ENCODE data around the gene SLC16A10.
A peak's percentile ranks its signal among the peaks of the same experiment; 100 is the strongest.
"Not testable (repeated sequence)": the region's sequence is repeated elsewhere in the genome, so short reads cannot be mapped to it uniquely, and the experiment has no call there.

SLC16A10 gene

GRCh38 chr6:111070105-111071005 lies 16.9 kb upstream of the SLC16A10 start:
- H3K9me3 Mint-ChIP-seq = no peaks in the 10 kb centered on the region
- no peak overlapping the region for H3K4me3 Mint-ChIP-seq
- no peak overlapping the region for H3K27ac Mint-ChIP-seq
- ATAC-seq (replicated peaks) = no peak
- peaks cover 8 to 29% of the 10 kb centered on the region in 2 donors for H3K27me3 Mint-ChIP-seq
- peaks cover 0 to 3% of the 10 kb centered on the region in 2 donors for H3K36me3 Mint-ChIP-seq
- H3K4me1 Mint-ChIP-seq = peaks cover 0 to 6% of the 10 kb centered on the region in 2 donors
- no peak for DNase-seq

- Mint-ChIP-seq H3K4me1 (no peaks in the 10 kb centered on the region), H3K27me3 (peaks cover 0 to 18% of the 10 kb centered on the region in 2 donors), H3K27ac (no peak overlapping the region), H3K36me3 (no peaks in the 10 kb centered on the region), H3K9me3 (no peaks in the 10 kb centered on the region), H3K4me3 (no peak overlapping the region)
- no peak for ATAC-seq (replicated peaks)
- DNase-seq = no peak
Observed at GRCh38 chr6:111072801-111073360, 14.4 kb upstream of the SLC16A10 start.

- Mint-ChIP-seq H3K4me1 (no peaks in the 10 kb centered on the region), H3K27ac (no peak overlapping the region), H3K4me3 (no peak overlapping the region), H3K9me3 (no peaks in the 10 kb centered on the region), H3K27me3 (peaks cover 0 to 13% of the 10 kb centered on the region in 2 donors), H3K36me3 (no peaks in the 10 kb centered on the region)
- DNase-seq (no peak), ATAC-seq (replicated peaks) (no peak)
Observed at GRCh38 chr6:111074311-111074710, 13.0 kb upstream of the SLC16A10 start.

GRCh38 chr6:111076024-111076695 lies 11.1 kb upstream of the SLC16A10 start:
- Mint-ChIP-seq H3K9me3 (no peaks in the 10 kb centered on the region), H3K27me3 (peaks cover 0 to 13% of the 10 kb centered on the region in 2 donors), H3K4me1 (no peaks in the 10 kb centered on the region), H3K36me3 (no peaks in the 10 kb centered on the region), H3K4me3 (no peak overlapping the region), H3K27ac (no peak overlapping the region)
- DNase-seq = no peak
- peak in 1 of 2 donors; percentile 42 for ATAC-seq (replicated peaks)

- Mint-ChIP-seq H3K9me3 (no peaks in the 10 kb centered on the region), H3K4me1 (no peaks in the 10 kb centered on the region), H3K27me3 (peaks cover 9 to 12% of the 10 kb centered on the region in 2 donors), H3K4me3 (no peak overlapping the region), H3K36me3 (no peaks in the 10 kb centered on the region), H3K27ac (no peak overlapping the region)
- no peak for ATAC-seq (replicated peaks)
- no peak for DNase-seq
Observed at GRCh38 chr6:111080698-111081097, 6.6 kb upstream of the SLC16A10 start.

GRCh38 chr6:111086685-111087084 lies 618 bp upstream of the SLC16A10 start:
- H3K9me3 Mint-ChIP-seq = no peaks in the 10 kb centered on the region
- H3K27me3 Mint-ChIP-seq = peaks cover 23 to 40% of the 10 kb centered on the region in 2 donors
- DNase-seq (no peak), ATAC-seq (replicated peaks) (no peak)
- no peak overlapping the region for H3K27ac Mint-ChIP-seq
- peak overlapping the region; percentile 79 to 84 for H3K4me3 Mint-ChIP-seq
- peaks cover 17 to 35% of the 10 kb centered on the region in 2 donors for H3K4me1 Mint-ChIP-seq
- no peaks in the 10 kb centered on the region for H3K36me3 Mint-ChIP-seq

- DNase-seq (peak; percentile 2), ATAC-seq (replicated peaks) (peak; percentile 33 to 35)
- H3K36me3 Mint-ChIP-seq = no peaks in the 10 kb centered on the region
- H3K4me1 Mint-ChIP-seq = peaks cover 17 to 35% of the 10 kb centered on the region in 2 donors
- H3K27me3 Mint-ChIP-seq = peaks cover 22 to 40% of the 10 kb centered on the region in 2 donors
- peak overlapping the region; percentile 85 to 86 for H3K4me3 Mint-ChIP-seq
- no peaks in the 10 kb centered on the region for H3K9me3 Mint-ChIP-seq
- peak overlapping the region; percentile 72 for H3K27ac Mint-ChIP-seq
Observed at GRCh38 chr6:111087871-111088667, 766 bp downstream of the SLC16A10 start.

- H3K36me3 Mint-ChIP-seq = no peaks in the 10 kb centered on the region
- H3K27me3 Mint-ChIP-seq = peaks cover 18 to 35% of the 10 kb centered on the region in 2 donors
- H3K27ac Mint-ChIP-seq = no peak overlapping the region
- peak overlapping the region; percentile 85 to 86 for H3K4me3 Mint-ChIP-seq
- DNase-seq (no peak), ATAC-seq (replicated peaks) (no peak)
- H3K9me3 Mint-ChIP-seq = no peaks in the 10 kb centered on the region
- H3K4me1 Mint-ChIP-seq = peaks cover 17 to 35% of the 10 kb centered on the region in 2 donors
Observed at GRCh38 chr6:111088668-111089003, 1.3 kb downstream of the SLC16A10 start.

GRCh38 chr6:111090766-111091165 lies 3.5 kb downstream of the SLC16A10 start:
- Mint-ChIP-seq H3K4me1 (peaks cover 17 to 35% of the 10 kb centered on the region in 2 donors), H3K4me3 (no peak overlapping the region), H3K9me3 (peaks cover 2 to 4% of the 10 kb centered on the region in 2 donors), H3K36me3 (no peaks in the 10 kb centered on the region), H3K27ac (no peak overlapping the region), H3K27me3 (peaks cover 17 to 33% of the 10 kb centered on the region in 2 donors)
- ATAC-seq (replicated peaks) = no peak
- DNase-seq = no peak

GRCh38 chr6:111091987-111092386 lies 4.7 kb downstream of the SLC16A10 start:
- H3K9me3 Mint-ChIP-seq = peaks cover 2 to 4% of the 10 kb centered on the region in 2 donors
- ATAC-seq (replicated peaks) (no peak), DNase-seq (no peak)
- H3K4me3 Mint-ChIP-seq = no peak overlapping the region
- H3K4me1 Mint-ChIP-seq = peaks cover 7 to 24% of the 10 kb centered on the region in 2 donors
- no peak overlapping the region for H3K27ac Mint-ChIP-seq
- H3K36me3 Mint-ChIP-seq = no peaks in the 10 kb centered on the region
- H3K27me3 Mint-ChIP-seq = peaks cover 10 to 23% of the 10 kb centered on the region in 2 donors

GRCh38 chr6:111095488-111095887 lies 8.2 kb downstream of the SLC16A10 start:
- not testable (repeated sequence) for H3K9me3 Mint-ChIP-seq; H3K27me3 Mint-ChIP-seq; DNase-seq; H3K4me3 Mint-ChIP-seq; ATAC-seq (replicated peaks); H3K4me1 Mint-ChIP-seq; H3K27ac Mint-ChIP-seq; H3K36me3 Mint-ChIP-seq

- H3K27ac Mint-ChIP-seq = no peak overlapping the region
- peaks cover 2 to 4% of the 10 kb centered on the region in 2 donors for H3K9me3 Mint-ChIP-seq
- DNase-seq = no peak
- H3K4me3 Mint-ChIP-seq = no peak overlapping the region
- no peak for ATAC-seq (replicated peaks)
- no peaks in the 10 kb centered on the region for H3K36me3 Mint-ChIP-seq
- H3K27me3 Mint-ChIP-seq = peaks cover 3 to 6% of the 10 kb centered on the region in 2 donors
- H3K4me1 Mint-ChIP-seq = no peaks in the 10 kb centered on the region
Observed at GRCh38 chr6:111096246-111096645, 8.9 kb downstream of the SLC16A10 start.

GRCh38 chr6:111098597-111098996 lies 11.3 kb downstream of the SLC16A10 start:
- H3K27me3 Mint-ChIP-seq = peaks cover 3 to 6% of the 10 kb centered on the region in 2 donors
- no peaks in the 10 kb centered on the region for H3K4me1 Mint-ChIP-seq
- no peak overlapping the region for H3K4me3 Mint-ChIP-seq
- no peaks in the 10 kb centered on the region for H3K36me3 Mint-ChIP-seq
- no peak overlapping the region for H3K27ac Mint-ChIP-seq
- no peak for DNase-seq
- ATAC-seq (replicated peaks) = no peak
- H3K9me3 Mint-ChIP-seq = peaks cover 2 to 4% of the 10 kb centered on the region in 2 donors

GRCh38 chr6:111101987-111102386 lies 14.7 kb downstream of the SLC16A10 start:
- H3K27me3 Mint-ChIP-seq = no peaks in the 10 kb centered on the region
- DNase-seq (no peak), ATAC-seq (replicated peaks) (no peak)
- H3K36me3 Mint-ChIP-seq = no peaks in the 10 kb centered on the region
- H3K27ac Mint-ChIP-seq = no peak overlapping the region
- H3K4me1 Mint-ChIP-seq = no peaks in the 10 kb centered on the region
- peaks cover 2 to 4% of the 10 kb centered on the region in 2 donors for H3K9me3 Mint-ChIP-seq
- H3K4me3 Mint-ChIP-seq = no peak overlapping the region
